SK-N-SH (cell line): Measurements from ENCODE around the gene FAM149B1. TPM values are rescaled to one million over a fixed set of nuclear protein-coding genes. Genes with fewer than 3 reads are reported as not detected.

Experiments used
- CTCF ChIA-PET: fragments of 300-600, 350-600 bp; formaldehyde crosslinking; extraction: SDS; loops from one replicate; lab custom pipeline; 2021; lab: Yijun Ruan, JAX
- POLR2A ChIA-PET: fragments of 350-600 bp; sonication (Branson Sonifier 250); formaldehyde crosslinking; extraction: SDS; loops from one replicate; lab custom pipeline; 2020; ENCODE audit warnings: antibody characterized with exemption, inconsistent platforms; lab: Yijun Ruan, JAX
- DNase-seq: peaks from one replicate; pipeline ENCODE4 v3.0.0; 2012
- H2AFZ ChIP-seq: fragments of 200-600 bp; sonication (generic); 2 replicates; pipeline ENCODE4 v1.8.1; 2016; ENCODE audit warnings: antibody characterized with exemption, mild to moderate bottlenecking, low read depth
- H3F3A ChIP-seq: fragments of 200-600 bp; sonication (generic); replicated peaks from 2 replicates; pipeline ENCODE3; 2016; ENCODE audit warnings: antibody characterized with exemption, mild to moderate bottlenecking; ENCODE audit not compliant: insufficient read depth
- H3K27ac ChIP-seq, 2 experiments: fragments of 200-500 bp in 1 of 2; fragments of 200-600 bp in 1 of 2; sonication (Bioruptor generic) in 1 of 2; sonication (generic), shearing (Covaris generic) in 1 of 2; 2 replicates each; pipeline versions ENCODE4 v1.5.1 to v1.6.1; 2014 to 2016; ENCODE audit warnings: low read depth in 2 of 2, inconsistent platforms in 1 of 2, low read length in 1 of 2, mild to moderate bottlenecking in 1 of 2, mixed read lengths in 1 of 2
- H3K27me3 ChIP-seq: fragments of 200-600 bp; sonication (generic), shearing (Covaris generic); 2 replicates; pipeline ENCODE4 v1.6.1; 2016; ENCODE audit warnings: mixed run types; ENCODE audit not compliant: insufficient read depth
- H3K36me3 ChIP-seq, 2 experiments: fragments of 200-500 bp in 1 of 2; fragments of 200-600 bp in 1 of 2; sonication (Bioruptor generic) in 1 of 2; sonication (generic) in 1 of 2; replicated peaks in 1 of 2; 2 replicates each; pipeline versions ENCODE3 to v1.5.1; 2014 to 2016; ENCODE audit warnings: low read length in 1 of 2, mild to moderate bottlenecking in 1 of 2; ENCODE audit not compliant: insufficient read depth in 2 of 2, control insufficient read depth in 1 of 2
- H3K4me1 ChIP-seq, 2 experiments: fragments of 200-500 bp in 1 of 2; fragments of 200-600 bp in 1 of 2; sonication (Bioruptor generic) in 1 of 2; sonication (generic), shearing (Covaris generic) in 1 of 2; 2 replicates each; pipeline versions ENCODE4 v1.5.1 to v1.6.1; 2014 to 2016; ENCODE audit warnings: low read depth in 1 of 2, low read length in 1 of 2, mixed run types in 1 of 2; ENCODE audit not compliant: insufficient read depth in 2 of 2, control insufficient read depth in 1 of 2
- H3K4me2 ChIP-seq: fragments of 200-600 bp; sonication (generic), shearing (Covaris generic); 2 replicates; pipeline ENCODE4 v1.6.1; 2017; ENCODE audit warnings: mixed run types
- H3K4me3 ChIP-seq, 2 experiments: fragments of 200-500 bp in 1 of 2; fragments of 200-600 bp in 1 of 2; sonication (Bioruptor generic) in 1 of 2; sonication (generic), shearing (Covaris generic) in 1 of 2; 2 replicates each; pipeline versions ENCODE4 v1.5.1 to v1.8.1; 2014 to 2016; ENCODE audit warnings: low read depth in 2 of 2, inconsistent platforms in 1 of 2, low read length in 1 of 2, mild to moderate bottlenecking in 1 of 2, mixed read lengths in 1 of 2, moderate library complexity in 1 of 2
- H3K79me2 ChIP-seq: fragments of 200-600 bp; sonication (generic); 2 replicates; pipeline ENCODE4 v1.8.1; 2017; ENCODE audit warnings: mild to moderate bottlenecking; ENCODE audit not compliant: insufficient read depth
- H3K9ac ChIP-seq: fragments of 200-600 bp; sonication (generic); 2 replicates; pipeline ENCODE4 v1.6.1; 2017; ENCODE audit warnings: mixed run types
- H3K9me2 ChIP-seq: fragments of 200-600 bp; sonication (generic); 2 replicates; pipeline ENCODE4 v1.6.1; 2017; ENCODE audit warnings: mixed run types
- H3K9me3 ChIP-seq: fragments of 200-600 bp; sonication (generic); 2 replicates; pipeline ENCODE4 v1.6.1; 2017; ENCODE audit warnings: mixed run types, mild to moderate bottlenecking, moderate library complexity
- H4K20me1 ChIP-seq: fragments of 200-600 bp; sonication (generic); 2 replicates; pipeline ENCODE4 v1.6.1; 2017; ENCODE audit warnings: mild to moderate bottlenecking, mixed run types; ENCODE audit not compliant: insufficient read depth
- FOXM1 ChIP-seq: IDR thresholded peaks from 2 replicates; pipeline ENCODE4 v1.4.0; 2012; ENCODE audit warnings: low read depth, mild to moderate bottlenecking
- JUND ChIP-seq: IDR thresholded peaks from 2 replicates; pipeline ENCODE4 v1.4.0; 2012
- MEF2A ChIP-seq: IDR thresholded peaks from 2 replicates; pipeline ENCODE4 v1.4.0; 2012; ENCODE audit warnings: low read depth, borderline replicate concordance
- MXI1 ChIP-seq: IDR thresholded peaks from 2 replicates; pipeline ENCODE4 v1.6.1; 2012; ENCODE audit warnings: mild to moderate bottlenecking, low read depth, low read length, improper control_type of control experiment
- NRF1 ChIP-seq: IDR thresholded peaks from 2 replicates; pipeline ENCODE4 v1.6.1; 2012; ENCODE audit warnings: low read depth, mild to moderate bottlenecking, low read length
- PBX3 ChIP-seq: IDR thresholded peaks from 2 replicates; pipeline ENCODE4; 2012
- POLR2AphosphoS5 ChIP-seq: IDR thresholded peaks from 2 replicates; pipeline ENCODE4 v1.6.1; 2012; ENCODE audit warnings: low read depth, low read length
- RAD21 ChIP-seq: IDR thresholded peaks from 2 replicates; pipeline ENCODE4 v1.6.1; 2012; ENCODE audit warnings: mild to moderate bottlenecking, low read length
- RCOR1 ChIP-seq: fragments of 150-350 bp; IDR thresholded peaks from 2 replicates; pipeline ENCODE4 v1.6.1; 2017; ENCODE audit warnings: antibody characterized with exemption, low read length
- RXRA ChIP-seq: IDR thresholded peaks from 2 replicates; pipeline ENCODE4 v1.4.0; 2012; ENCODE audit warnings: low read depth, mild to moderate bottlenecking, borderline replicate concordance
- SIN3A ChIP-seq: IDR thresholded peaks from 2 replicates; pipeline ENCODE4 v1.6.1; 2012; ENCODE audit warnings: low read depth, mild to moderate bottlenecking, low read length, moderate library complexity, borderline replicate concordance
- SMC3 ChIP-seq: IDR thresholded peaks from 2 replicates; pipeline ENCODE4 v1.6.1; 2012; ENCODE audit warnings: low read depth, low read length, improper control_type of control experiment
- TAF1 ChIP-seq: IDR thresholded peaks from 2 replicates; pipeline ENCODE4 v1.6.1; 2012; ENCODE audit warnings: low read depth, mild to moderate bottlenecking, low read length, moderate library complexity, borderline replicate concordance
- USF1 ChIP-seq: IDR thresholded peaks from 2 replicates; pipeline ENCODE4 v1.4.0; 2012; ENCODE audit warnings: low read depth, borderline replicate concordance
- ZBTB33 ChIP-seq: IDR thresholded peaks from 2 replicates; pipeline ENCODE4 v1.4.0; 2012; ENCODE audit warnings: low read depth, borderline replicate concordance
- polyA plus RNA-seq, 3 experiments: library from polyadenylated mRNA; depleted of rRNA; stranded (reverse); fragments of >200 nt; gene quantifications; 2 replicates each; pipeline ENCODE4 v1.2.3, GENCODE V29; 2012
- TF ChIP-seq, protein P1 (sequence below): fragments of 150-350 bp; IDR thresholded peaks from 2 replicates; pipeline ENCODE4 v1.6.1; 2017; ENCODE audit warnings: antibody characterized with exemption, low read length, low read depth, borderline replicate concordance

The FAM149B1 gene
- polyA plus RNA-seq, 1 of the 3 experiments (the other 2 are of a cell fraction), result 28.2 TPM

DNA sequence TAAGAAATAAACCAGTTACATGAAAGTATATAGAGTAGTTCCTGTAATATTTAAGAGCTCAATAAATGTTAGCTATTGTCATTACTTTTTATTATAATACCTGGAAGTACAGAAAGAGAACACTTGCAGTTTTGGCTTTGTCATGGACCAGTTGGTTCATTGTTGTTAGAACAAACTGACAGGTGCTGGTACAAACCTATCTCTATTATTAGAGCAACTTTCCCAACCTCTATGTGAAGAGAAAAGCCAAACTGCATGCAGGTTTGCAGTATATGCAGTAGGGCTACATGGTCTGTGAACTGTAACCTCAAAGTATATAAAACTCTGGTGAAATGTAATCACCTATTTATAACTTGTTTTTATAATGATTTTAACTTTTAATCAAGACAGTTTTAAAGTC lies 58.7 kb downstream of the FAM149B1 start:
- H3K27me3 ChIP-seq, result no peaks in the 10 kb centered on the region
- H3K4me3 ChIP-seq, result no peak overlapping the region
- DNase-seq, result no peak
- H3K4me2 ChIP-seq, result no peak overlapping the region
- no peaks in the 10 kb centered on the region for H4K20me1 ChIP-seq
- CTCF ChIA-PET, result no interaction called here
- no peaks in the 10 kb centered on the region for H3K9me3 ChIP-seq
- H3F3A ChIP-seq, result peaks cover 4% of the 10 kb centered on the region
- H3K9ac ChIP-seq, result no peak overlapping the region
- H3K79me2 ChIP-seq, result no peaks in the 10 kb centered on the region
- H3K9me2 ChIP-seq, result no peaks in the 10 kb centered on the region
- H3K36me3 ChIP-seq, result peaks cover 35 to 39% of the 10 kb centered on the region in 2 experiments
- TF ChIP-seq MEF2A, result no peak
- no peak for TF ChIP-seq TAF1
- TF ChIP-seq NRF1, result no peak
- TF ChIP-seq ZBTB33, result no peak
- no peak for TF ChIP-seq PBX3
- no peak for TF ChIP-seq JUND
- no peak for TF ChIP-seq RAD21
- no peak for TF ChIP-seq RCOR1
- TF ChIP-seq USF1, result no peak
- TF ChIP-seq POLR2AphosphoS5, result no peak
- TF ChIP-seq FOXM1, result no peak
- TF ChIP-seq SIN3A, result no peak
- no peak for TF ChIP-seq MXI1
- no peak for TF ChIP-seq RXRA
- TF ChIP-seq SMC3, result no peak
- TF ChIP-seq, protein P1, sequence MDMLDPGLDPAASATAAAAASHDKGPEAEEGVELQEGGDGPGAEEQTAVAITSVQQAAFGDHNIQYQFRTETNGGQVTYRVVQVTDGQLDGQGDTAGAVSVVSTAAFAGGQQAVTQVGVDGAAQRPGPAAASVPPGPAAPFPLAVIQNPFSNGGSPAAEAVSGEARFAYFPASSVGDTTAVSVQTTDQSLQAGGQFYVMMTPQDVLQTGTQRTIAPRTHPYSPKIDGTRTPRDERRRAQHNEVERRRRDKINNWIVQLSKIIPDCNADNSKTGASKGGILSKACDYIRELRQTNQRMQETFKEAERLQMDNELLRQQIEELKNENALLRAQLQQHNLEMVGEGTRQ, result no peak
- H2AFZ ChIP-seq, result no peak overlapping the region
- no peaks in the 10 kb centered on the region for H3K4me1 ChIP-seq
- H3K27ac ChIP-seq, result no peak overlapping the region
- POLR2A ChIA-PET, result no interaction called here
